GM12878 (cell line): ENCODE data around the gene PAPPA. TPM values are rescaled to one million over a fixed set of nuclear protein-coding genes. Genes with fewer than 3 reads are reported as not detected.

Experiments
- ATAC-seq: fragments of 200-7000 bp; cut with Tn5 transposase; 3 replicates; pipeline ENCODE4 v1.9.1; 2020; ENCODE audit warnings: mild to moderate bottlenecking, moderate library complexity
- BruUV-seq: library from RNA; stranded (reverse); fragments of 400-500 nt; replicated peaks from 2 replicates; lab custom pipeline; 2021; lab: Mats Ljungman, UMichigan
- CTCF ChIA-PET: fragments of 300-600 bp; sonication (Branson Sonifier 250); formaldehyde crosslinking; extraction: SDS; loops from one replicate; lab custom pipeline; 2021; ENCODE audit warnings: inconsistent platforms; lab: Yijun Ruan, JAX
- POLR2A ChIA-PET: fragments of 350-600 bp; formaldehyde crosslinking; extraction: SDS; loops from one replicate; lab custom pipeline; 2021; ENCODE audit warnings: inconsistent platforms; lab: Charles Lee
- RAD21 ChIA-PET: fragments of 300-600 bp; sonication (Branson Sonifier 250); formaldehyde crosslinking; loops from one replicate; lab custom pipeline; 2023; ENCODE audit warnings: antibody characterized with exemption; ENCODE audit not compliant: unreplicated experiment; lab: Charles Lee
- SMC1A ChIA-PET: fragments of 300-600 bp; sonication (Branson Sonifier 250); formaldehyde crosslinking; loops from one replicate; lab custom pipeline; 2023; ENCODE audit not compliant: unreplicated experiment, uncharacterized antibody; lab: Charles Lee
- DNase-seq: peaks from one replicate; pipeline ENCODE4 v3.0.0-alpha.2; 2011; ENCODE audit warnings: low read depth, low spot score
- FAIRE-seq: peaks from 3 replicates; lab custom pipeline; 2011; peaks lifted over from hg19 to GRCh38; lab: Jason Lieb, UNC
- H2AFZ ChIP-seq: 2 replicates; pipeline ENCODE4 v1.6.0; 2011; ENCODE audit warnings: low read depth, low read length, control low read depth; ENCODE audit not compliant: control insufficient read depth
- H3K27ac ChIP-seq: 2 replicates; pipeline ENCODE4 v1.5.1; 2011; ENCODE audit warnings: control low read depth; ENCODE audit not compliant: control insufficient read depth, insufficient read depth
- H3K27me3 ChIP-seq, 2 experiments: replicated peaks in 1 of 2; 2 replicates each; pipeline versions ENCODE4 v1.6.0 to v1.6.1; 2011; ENCODE audit warnings: low read length in 1 of 2; ENCODE audit not compliant: control insufficient read depth in 2 of 2, insufficient read depth in 2 of 2
- H3K36me3 ChIP-seq, 2 experiments: 2 replicates each; pipeline ENCODE4 v1.5.1; 2011; ENCODE audit warnings: low read length in 1 of 2; ENCODE audit not compliant: control insufficient read depth in 2 of 2, insufficient read depth in 2 of 2
- H3K4me1 ChIP-seq: 2 replicates; pipeline ENCODE4 v1.6.1; 2011; ENCODE audit warnings: mild to moderate bottlenecking, low read length, moderate library complexity, mixed read lengths; ENCODE audit not compliant: control insufficient read depth, insufficient read depth
- H3K4me2 ChIP-seq: 2 replicates; pipeline ENCODE4 v1.6.0; 2011; ENCODE audit warnings: control low read depth; ENCODE audit not compliant: control insufficient read depth, insufficient read depth
- H3K4me3 ChIP-seq: fragments of 200-600 bp; sonication (generic); 2 replicates; pipeline ENCODE4 v1.5.1; 2016
- H3K79me2 ChIP-seq: 2 replicates; pipeline ENCODE4 v1.6.0; 2011; ENCODE audit warnings: low read length; ENCODE audit not compliant: control insufficient read depth, insufficient read depth
- H3K9ac ChIP-seq: 2 replicates; pipeline ENCODE4 v1.8.0; 2011; ENCODE audit warnings: low read length, control low read depth, mixed read lengths; ENCODE audit not compliant: control insufficient read depth, insufficient read depth
- H3K9me3 ChIP-seq: replicated peaks from 3 replicates; pipeline ENCODE4 v1.5.1; 2011; ENCODE audit warnings: mild to moderate bottlenecking, low read length; ENCODE audit not compliant: control insufficient read depth, insufficient read depth
- H4K20me1 ChIP-seq: 2 replicates; pipeline ENCODE4 v1.6.0; 2011; ENCODE audit not compliant: control insufficient read depth, insufficient read depth
- BACH1 ChIP-seq: fragments of 450-650 bp; IDR thresholded peaks from 2 replicates; pipeline ENCODE4 v1.6.1; 2017; ENCODE audit warnings: mild to moderate bottlenecking, borderline replicate concordance
- CEBPZ ChIP-seq: fragments of 150-350 bp; IDR thresholded peaks from 2 replicates; pipeline ENCODE4 v1.6.1; 2016; ENCODE audit warnings: low read depth, low read length
- E2F4 ChIP-seq: IDR thresholded peaks from 2 replicates; pipeline ENCODE4 v1.6.1; 2012; ENCODE audit warnings: low read depth, low read length, improper control_type of control experiment
- EZH2 ChIP-seq: IDR thresholded peaks from 2 replicates; pipeline ENCODE4 v1.6.1; 2012; ENCODE audit warnings: low read depth, mild to moderate bottlenecking, control low read depth, inconsistent platforms, low read length, borderline replicate concordance; ENCODE audit not compliant: control insufficient read depth
- FOXM1 ChIP-seq: IDR thresholded peaks from 2 replicates; pipeline ENCODE4 v1.6.1; 2012; ENCODE audit warnings: low read depth, mild to moderate bottlenecking, inconsistent platforms, low read length, moderate library complexity
- MXI1 ChIP-seq: fragments of 150-350 bp; IDR thresholded peaks from 2 replicates; pipeline ENCODE4 v1.6.1; 2011; ENCODE audit warnings: low read depth, mild to moderate bottlenecking, inconsistent platforms, low read length, improper control_type of control experiment
- MYC ChIP-seq: IDR thresholded peaks from 2 replicates; pipeline ENCODE4 v1.6.1; 2011; ENCODE audit warnings: mild to moderate bottlenecking, low read length, moderate library complexity, inconsistent platforms; ENCODE audit not compliant: insufficient read depth, insufficient replicate concordance, insufficient read length, severe bottlenecking
- NKRF ChIP-seq: fragments of 450-650 bp; conservative IDR thresholded peaks from 2 replicates; pipeline ENCODE4 v1.6.1; 2017; ENCODE audit warnings: mild to moderate bottlenecking, moderate library complexity
- PKNOX1 ChIP-seq: fragments of 450-650 bp; IDR thresholded peaks from 2 replicates; pipeline ENCODE4 v1.6.1; 2016; ENCODE audit warnings: mild to moderate bottlenecking
- ZNF622 ChIP-seq: fragments of 450-650 bp; IDR thresholded peaks from 2 replicates; pipeline ENCODE4 v1.6.1; 2017; ENCODE audit warnings: mild to moderate bottlenecking, inconsistent platforms
- WGBS: methylation state at CpG from one replicate; pipeline ENCODE4 v1.1.6; 2016; ENCODE audit warnings: low lambda C conversion rate; ENCODE audit not compliant: insufficient replicate concordance, insufficient coverage; ENCODE audit errors: missing lambda C conversion rate; 5-methylcytosine and 5-hydroxymethylcytosine counted together
- in situ Hi-C: fragments of 300-500 bp; cut with MboI; formaldehyde crosslinking; loops from 9 replicates; pipeline ENCODE4 v1.14.3; 2018; ENCODE audit warnings: mixed read lengths
- intact Hi-C: fragments of 100-400 bp; cut with micrococcal nuclease; formaldehyde crosslinking; loops from one replicate; pipeline ENCODE4 v1.14.2; 2022; ENCODE audit not compliant: unreplicated experiment
- polyA plus RNA-seq, 11 experiments: library from polyadenylated mRNA; depleted of rRNA in 4 of 11; unstranded in 6 of 11; stranded (reverse) in 5 of 11; fragments of >200 nt; fragmentation: Nextera tagmentation in 4 of 11; fragmentation: Illumina TruSeq in 1 of 11; extraction: Ambion mirVana in 4 of 11; extraction: Trizol in 1 of 11; gene quantifications; 1 replicate in 1 of 11; 2 replicates in 10 of 11; pipeline versions ENCODE4 v1.2.1 to v1.2.3, GENCODE V29; 2011 to 2016; ENCODE audit warnings: inconsistent platforms in 2 of 11, missing spikeins in 2 of 11, low read depth in 1 of 11
- total RNA-seq, 4 experiments: library from RNA; depleted of rRNA in 3 of 4; stranded (reverse); fragments of >200 nt in 3 of 4; fragmentation: Illumina TruSeq in 1 of 4; extraction: Trizol in 1 of 4; gene quantifications; 2 replicates each; pipeline versions ENCODE4 v1.2.1 to v1.2.3, GENCODE V29; 2013 to 2021
- TF ChIP-seq, protein P1 (sequence below): fragments of 450-650 bp; formaldehyde crosslinking; IDR thresholded peaks from 2 replicates; pipeline ENCODE4 v1.5.0; 2022; ENCODE audit warnings: mild to moderate bottlenecking, missing genetic modification characterization

The PAPPA gene
- total and polyA plus RNA-seq, 10 of the 15 experiments (the other 5 are each of a cell fraction or from before 2014, with no cell fraction given): under 0.01 to 0.19 (median 0.02) TPM; not detected in 4

DNA sequence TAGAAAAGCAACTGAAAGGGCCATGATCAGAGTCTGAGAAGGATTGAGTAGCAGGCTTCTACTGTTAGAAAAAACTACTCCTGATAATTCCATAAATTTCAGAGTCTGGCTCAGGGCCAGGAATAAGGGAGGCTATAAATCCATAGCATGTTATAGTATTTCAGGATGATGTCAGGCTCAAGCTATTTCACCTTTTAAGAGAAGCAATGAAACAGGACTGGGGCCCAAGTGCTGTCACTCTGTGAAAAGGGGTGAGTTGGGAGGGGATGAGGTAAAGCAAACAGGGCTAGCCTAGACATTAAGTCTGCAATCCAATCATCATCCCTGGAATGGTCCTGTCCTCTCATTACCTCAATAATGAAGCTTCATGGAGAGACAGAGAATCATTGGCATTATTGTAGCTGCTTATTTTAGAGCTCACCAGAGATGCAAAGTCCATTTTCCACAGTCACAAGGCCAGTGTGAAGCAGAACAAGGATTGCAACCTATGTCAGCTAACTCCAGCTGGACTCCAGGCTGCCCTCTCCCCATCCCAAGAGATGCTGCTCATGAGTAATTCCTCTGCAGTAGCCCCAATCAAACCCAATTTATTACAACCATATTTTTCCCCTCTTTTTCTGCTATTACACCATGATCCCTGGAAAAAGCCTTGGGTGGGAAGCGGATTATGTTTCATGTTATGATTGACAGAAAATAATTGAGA, 56.0 kb downstream of the PAPPA start:
- in situ Hi-C loops: no loop called here
- CTCF ChIA-PET: interaction anchor here (0.7 kb wide), 1 partner anchor 74 kb away, joined by 3 read pairs; no protein-coding TSS in a partner anchor
- RAD21 ChIA-PET: no interaction called here
- H3K9ac ChIP-seq: no peak overlapping the region
- H3K9me3 ChIP-seq: no peaks in the 10 kb centered on the region
- FAIRE-seq (no peak), ATAC-seq (no peak), DNase-seq (no peak)
- WGBS: 69% methylated on average over 1 of the region's 1 CpG
- no peaks in the 10 kb centered on the region for H3K79me2 ChIP-seq
- H3K27ac ChIP-seq: no peak overlapping the region
- H3K4me1 ChIP-seq: no peaks in the 10 kb centered on the region
- intact Hi-C loops: no loop called here
- no peak overlapping the region for H3K4me3 ChIP-seq
- no TSS peak for BruUV-seq
- no peaks in the 10 kb centered on the region for H3K27me3 ChIP-seq
- H4K20me1 ChIP-seq: no peaks in the 10 kb centered on the region
- SMC1A ChIA-PET: no interaction called here
- POLR2A ChIA-PET: no interaction called here
- no peak overlapping the region for H3K4me2 ChIP-seq
- H2AFZ ChIP-seq: no peak overlapping the region
- H3K36me3 ChIP-seq: no peaks in the 10 kb centered on the region
- TF ChIP-seq PKNOX1: no peak
- TF ChIP-seq MYC: no peak
- TF ChIP-seq BACH1: no peak
- TF ChIP-seq FOXM1: no peak
- TF ChIP-seq CEBPZ: no peak
- TF ChIP-seq MXI1: no peak
- TF ChIP-seq, protein P1, sequence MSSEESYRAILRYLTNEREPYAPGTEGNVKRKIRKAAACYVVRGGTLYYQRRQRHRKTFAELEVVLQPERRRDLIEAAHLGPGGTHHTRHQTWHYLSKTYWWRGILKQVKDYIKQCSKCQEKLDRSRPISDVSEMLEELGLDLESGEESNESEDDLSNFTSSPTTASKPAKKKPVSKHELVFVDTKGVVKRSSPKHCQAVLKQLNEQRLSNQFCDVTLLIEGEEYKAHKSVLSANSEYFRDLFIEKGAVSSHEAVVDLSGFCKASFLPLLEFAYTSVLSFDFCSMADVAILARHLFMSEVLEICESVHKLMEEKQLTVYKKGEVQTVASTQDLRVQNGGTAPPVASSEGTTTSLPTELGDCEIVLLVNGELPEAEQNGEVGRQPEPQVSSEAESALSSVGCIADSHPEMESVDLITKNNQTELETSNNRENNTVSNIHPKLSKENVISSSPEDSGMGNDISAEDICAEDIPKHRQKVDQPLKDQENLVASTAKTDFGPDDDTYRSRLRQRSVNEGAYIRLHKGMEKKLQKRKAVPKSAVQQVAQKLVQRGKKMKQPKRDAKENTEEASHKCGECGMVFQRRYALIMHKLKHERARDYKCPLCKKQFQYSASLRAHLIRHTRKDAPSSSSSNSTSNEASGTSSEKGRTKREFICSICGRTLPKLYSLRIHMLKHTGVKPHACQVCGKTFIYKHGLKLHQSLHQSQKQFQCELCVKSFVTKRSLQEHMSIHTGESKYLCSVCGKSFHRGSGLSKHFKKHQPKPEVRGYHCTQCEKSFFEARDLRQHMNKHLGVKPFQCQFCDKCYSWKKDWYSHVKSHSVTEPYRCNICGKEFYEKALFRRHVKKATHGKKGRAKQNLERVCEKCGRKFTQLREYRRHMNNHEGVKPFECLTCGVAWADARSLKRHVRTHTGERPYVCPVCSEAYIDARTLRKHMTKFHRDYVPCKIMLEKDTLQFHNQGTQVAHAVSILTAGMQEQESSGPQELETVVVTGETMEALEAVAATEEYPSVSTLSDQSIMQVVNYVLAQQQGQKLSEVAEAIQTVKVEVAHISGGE (CRISPR knock-in tag): no peak
- no peak for TF ChIP-seq ZNF622
- no peak for TF ChIP-seq EZH2
- TF ChIP-seq E2F4: no peak
- no peak for TF ChIP-seq NKRF
